ENCODE measurements around the gene HK3. TPM values are rescaled to one million over a fixed set of nuclear protein-coding genes. Genes with fewer than 3 reads are reported as not detected.

The HK3 gene
- total and polyA plus RNA-seq, 2 donors from 2014 or later = 2.0 to 21.2 TPM

DNA sequence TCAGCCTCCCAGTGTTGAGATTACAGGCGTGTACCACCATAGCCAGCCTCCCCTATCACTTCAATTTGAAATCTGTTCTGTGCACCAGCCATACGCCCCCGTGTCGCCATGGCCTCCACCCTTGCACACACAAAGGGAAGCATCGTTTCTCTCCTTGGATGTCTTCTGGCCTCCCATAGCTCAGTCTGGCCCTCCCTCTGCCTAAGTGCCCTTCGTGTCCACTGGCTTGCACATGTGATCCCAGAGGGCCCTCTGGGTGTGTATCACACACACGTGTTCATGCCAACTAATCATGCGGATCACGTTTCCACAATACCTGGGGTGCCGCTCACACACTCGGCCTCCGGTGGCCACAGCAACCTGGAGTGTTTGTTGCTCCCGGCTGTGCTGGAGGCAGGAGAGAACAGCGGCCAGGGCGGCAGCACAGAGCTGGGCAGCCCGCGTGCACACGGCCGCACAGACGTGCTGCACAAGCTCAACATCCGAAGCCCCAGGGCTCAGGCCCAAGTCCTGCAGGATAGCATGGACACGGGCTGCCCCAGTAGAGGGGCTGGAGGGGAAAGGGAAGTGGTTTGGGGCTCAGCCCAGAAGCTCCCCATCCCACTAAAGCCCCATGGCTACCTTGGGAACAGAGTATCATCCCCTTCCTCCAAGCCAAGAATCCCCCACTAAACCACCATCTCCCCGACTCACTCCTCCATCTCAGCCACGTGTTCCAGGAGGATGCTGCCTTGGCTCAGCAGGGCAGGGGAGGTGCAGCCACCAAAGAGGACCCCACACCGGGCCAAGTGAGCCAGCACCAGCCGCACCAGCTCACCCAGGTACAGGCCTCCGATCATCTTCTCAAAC is 10.9 kb downstream of the HK3 start:
- no peak for DNase-seq

DNA sequence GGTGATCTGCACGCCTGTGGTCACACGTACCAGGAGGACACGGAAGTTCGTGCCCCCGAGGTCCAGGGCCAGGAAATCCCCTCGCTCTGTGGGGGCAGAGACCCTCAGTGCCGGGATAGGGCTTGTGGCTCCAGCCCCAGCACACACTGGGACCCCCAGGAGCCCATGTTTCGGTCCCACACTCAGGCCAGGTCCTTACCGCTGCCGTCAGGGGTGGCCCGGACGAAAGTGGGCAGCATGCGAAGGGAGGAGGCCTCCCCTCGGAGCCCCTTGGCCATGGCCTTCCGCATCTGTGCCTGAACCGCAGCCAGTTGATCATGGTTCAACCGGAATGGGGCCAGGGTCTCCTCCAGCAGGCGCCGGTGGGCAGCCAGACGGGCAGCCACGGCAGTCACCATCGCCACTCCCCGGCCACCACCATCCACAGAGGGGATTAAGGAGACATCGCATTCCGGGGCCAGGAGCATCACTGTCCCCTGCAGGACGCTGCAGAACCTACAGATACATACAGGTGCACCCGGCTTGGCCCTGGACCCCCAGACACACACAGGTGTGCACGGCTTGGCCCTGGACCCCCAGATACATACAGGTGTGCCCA is 11.8 kb downstream of the HK3 start:
- Histone ChIP-seq H3K4me1 (ENCODE audit: control insufficient read depth in 2 of 3, insufficient read depth in 2 of 3, low read depth in 1 of 3, low read length in 3 of 3) (no peaks in the 10 kb centered on the region), H3K9me3 (ENCODE audit: control insufficient read depth in 2 of 3, insufficient read depth in 1 of 3, low read length in 3 of 3) (no peaks in the 10 kb centered on the region), H3K4me3 (ENCODE audit: low read length in 3 of 3) (no peak overlapping the region), H3K9ac (ENCODE audit: low read length in 3 of 3) (no peak overlapping the region), H3K36me3 (ENCODE audit: control insufficient read depth in 2 of 3, insufficient read depth in 3 of 3, low read length in 3 of 3) (no peaks in the 10 kb centered on the region), H3K27me3 (ENCODE audit: control insufficient read depth, insufficient read depth, low read length) (no peaks in the 10 kb centered on the region), H3K27ac (ENCODE audit: low read depth in 2 of 2, low read length in 2 of 2) (no peak overlapping the region)
- DNase-seq = peak in 1 of 5 donors; percentile 59
- TF ChIP-seq, protein P1, sequence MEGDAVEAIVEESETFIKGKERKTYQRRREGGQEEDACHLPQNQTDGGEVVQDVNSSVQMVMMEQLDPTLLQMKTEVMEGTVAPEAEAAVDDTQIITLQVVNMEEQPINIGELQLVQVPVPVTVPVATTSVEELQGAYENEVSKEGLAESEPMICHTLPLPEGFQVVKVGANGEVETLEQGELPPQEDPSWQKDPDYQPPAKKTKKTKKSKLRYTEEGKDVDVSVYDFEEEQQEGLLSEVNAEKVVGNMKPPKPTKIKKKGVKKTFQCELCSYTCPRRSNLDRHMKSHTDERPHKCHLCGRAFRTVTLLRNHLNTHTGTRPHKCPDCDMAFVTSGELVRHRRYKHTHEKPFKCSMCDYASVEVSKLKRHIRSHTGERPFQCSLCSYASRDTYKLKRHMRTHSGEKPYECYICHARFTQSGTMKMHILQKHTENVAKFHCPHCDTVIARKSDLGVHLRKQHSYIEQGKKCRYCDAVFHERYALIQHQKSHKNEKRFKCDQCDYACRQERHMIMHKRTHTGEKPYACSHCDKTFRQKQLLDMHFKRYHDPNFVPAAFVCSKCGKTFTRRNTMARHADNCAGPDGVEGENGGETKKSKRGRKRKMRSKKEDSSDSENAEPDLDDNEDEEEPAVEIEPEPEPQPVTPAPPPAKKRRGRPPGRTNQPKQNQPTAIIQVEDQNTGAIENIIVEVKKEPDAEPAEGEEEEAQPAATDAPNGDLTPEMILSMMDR (IDR thresholded peaks at IDR 0.05; ENCODE audit: borderline replicate concordance, extremely low read depth, insufficient read depth) = no peak
- no peak for FAIRE-seq
- intact Hi-C loops (cut with DNase I) = no loop called here

More for the DNA sequence above, 10.9 kb downstream of the HK3 start:
- TF ChIP-seq, protein P1 (IDR thresholded peaks at IDR 0.05; ENCODE audit: borderline replicate concordance, extremely low read depth, insufficient read depth) = no peak
- FAIRE-seq = no peak
- intact Hi-C loops (cut with DNase I) = no loop called here
- no peaks in the 10 kb centered on the region for H3K4me1 ChIP-seq (ENCODE audit: control insufficient read depth in 2 of 3, insufficient read depth in 2 of 3, low read depth in 1 of 3, low read length in 3 of 3)
- H3K36me3 ChIP-seq (ENCODE audit: control insufficient read depth in 2 of 3, insufficient read depth in 3 of 3, low read length in 3 of 3) = no peaks in the 10 kb centered on the region
- H3K9me3 ChIP-seq (ENCODE audit: control insufficient read depth in 2 of 3, insufficient read depth in 1 of 3, low read length in 3 of 3) = no peaks in the 10 kb centered on the region
- H3K27ac ChIP-seq (ENCODE audit: low read depth in 2 of 2, low read length in 2 of 2) = no peak overlapping the region
- no peak overlapping the region for H3K4me3 ChIP-seq (ENCODE audit: low read length in 3 of 3)
- H3K27me3 ChIP-seq (ENCODE audit: control insufficient read depth, insufficient read depth, low read length) = no peaks in the 10 kb centered on the region
- H3K9ac ChIP-seq (ENCODE audit: low read length in 3 of 3) = no peak overlapping the region

DNA sequence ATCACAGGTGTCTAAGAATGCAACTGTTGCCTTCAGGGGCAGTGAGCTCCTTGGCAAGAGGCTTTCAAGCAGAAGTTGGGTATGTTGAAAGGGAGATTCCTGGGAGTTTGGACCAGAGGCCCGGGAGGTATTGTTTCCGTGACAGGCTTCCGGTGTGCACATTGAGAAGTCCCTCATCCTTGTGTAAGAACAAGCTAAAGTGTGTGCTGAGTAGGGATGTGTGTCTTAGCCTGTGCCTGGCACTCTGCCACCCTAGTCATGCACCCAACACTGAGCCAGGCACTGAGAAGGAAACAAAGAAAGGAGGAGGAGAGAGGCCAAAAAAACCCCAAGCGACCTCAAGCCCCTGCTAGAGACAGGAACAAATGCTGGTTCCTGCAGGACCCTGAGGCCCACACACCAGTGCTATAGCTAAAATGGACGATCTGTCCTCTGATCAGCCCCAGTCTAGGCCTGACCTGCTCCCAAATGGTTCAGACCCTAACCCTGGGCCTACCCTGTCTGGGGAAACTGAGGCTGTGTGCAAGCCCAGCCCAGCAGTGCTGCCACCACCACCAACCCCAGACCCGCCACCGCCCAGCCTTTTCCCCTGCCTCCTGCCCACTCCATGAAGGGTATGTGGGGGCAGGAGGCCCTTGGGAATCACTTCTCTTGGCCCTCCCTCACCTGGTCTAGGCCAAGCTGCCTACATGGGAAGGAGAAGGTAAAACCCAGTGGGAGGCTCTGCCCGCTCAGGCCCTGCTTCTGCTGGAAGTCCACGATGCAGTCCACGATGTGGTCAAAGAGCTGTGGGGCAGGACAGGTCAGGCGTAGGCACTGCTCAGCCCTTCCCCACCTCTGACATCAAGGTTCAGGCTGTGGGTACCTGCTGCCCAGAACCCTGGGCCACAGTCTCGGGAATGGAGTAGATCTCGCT is 12.6 kb downstream of the HK3 start:
- Histone ChIP-seq H3K9me3 (ENCODE audit: control insufficient read depth in 2 of 3, insufficient read depth in 1 of 3, low read length in 3 of 3) (no peaks in the 10 kb centered on the region), H3K27me3 (ENCODE audit: control insufficient read depth, insufficient read depth, low read length) (no peaks in the 10 kb centered on the region), H3K4me1 (ENCODE audit: control insufficient read depth in 2 of 3, insufficient read depth in 2 of 3, low read depth in 1 of 3, low read length in 3 of 3) (no peaks in the 10 kb centered on the region), H3K4me3 (ENCODE audit: low read length in 3 of 3) (no peak overlapping the region), H3K27ac (ENCODE audit: low read depth in 2 of 2, low read length in 2 of 2) (no peak overlapping the region), H3K36me3 (ENCODE audit: control insufficient read depth in 2 of 3, insufficient read depth in 3 of 3, low read length in 3 of 3) (no peaks in the 10 kb centered on the region), H3K9ac (ENCODE audit: low read length in 3 of 3) (no peak overlapping the region)
- intact Hi-C loops (cut with DNase I) = no loop called here
- TF ChIP-seq, protein P1 (IDR thresholded peaks at IDR 0.05; ENCODE audit: borderline replicate concordance, extremely low read depth, insufficient read depth) = no peak
- FAIRE-seq = no peak
- no peak for DNase-seq

Measured in kidney (tissue), 14 donors.